SU-DHL-6 (cell line): ENCODE data around the gene RAB27B.

ENCODE experiments used
- H2AFZ ChIP-seq: fragments of 200-600 bp; sonication (generic); 2 replicates; pipeline ENCODE4 v1.6.1; 2014; ENCODE audit warnings: low read depth, mild to moderate bottlenecking, moderate library complexity, mixed read lengths, antibody characterized with exemption, low read length; ENCODE audit not compliant: severe bottlenecking
- H3F3A ChIP-seq: fragments of 200-600 bp; shearing (Covaris generic); 2 replicates; pipeline ENCODE4 v1.6.0; 2016; ENCODE audit warnings: antibody characterized with exemption, mild to moderate bottlenecking; ENCODE audit not compliant: insufficient read depth
- H3K27ac ChIP-seq: fragments of 200-600 bp; sonication (generic); 2 replicates; pipeline ENCODE4 v1.5.1; 2016; ENCODE audit warnings: low read depth, mild to moderate bottlenecking, low read length, moderate library complexity, mixed read lengths
- H3K27me3 ChIP-seq: fragments of 200-600 bp; sonication (generic), shearing (Covaris generic); 2 replicates; pipeline ENCODE4 v1.6.0; 2014; ENCODE audit warnings: mild to moderate bottlenecking, low read length
- H3K36me3 ChIP-seq: fragments of 200-600 bp; sonication (generic); 2 replicates; pipeline ENCODE4 v1.6.1; 2014; ENCODE audit warnings: mild to moderate bottlenecking, low read length, mixed read lengths
- H3K4me2 ChIP-seq: fragments of 300-600, 200-600 bp; shearing (Covaris generic), sonication (generic); 2 replicates; pipeline ENCODE4 v1.6.0; 2014; ENCODE audit warnings: low read length, low read depth, mild to moderate bottlenecking; ENCODE audit not compliant: poor library complexity, severe bottlenecking
- H3K4me3 ChIP-seq: fragments of 200-600 bp; sonication (generic); 2 replicates; pipeline ENCODE4 v1.5.1; 2014; ENCODE audit warnings: antibody characterized with exemption, low read length, mild to moderate bottlenecking, mixed read lengths; ENCODE audit not compliant: insufficient read depth, poor library complexity, severe bottlenecking
- H3K79me2 ChIP-seq: fragments of 200-600 bp; sonication (generic); 2 replicates; pipeline ENCODE4 v1.6.1; 2014; ENCODE audit warnings: mild to moderate bottlenecking, low read length, moderate library complexity; ENCODE audit not compliant: insufficient read depth
- H3K9ac ChIP-seq: fragments of 200-600 bp; sonication (generic); 2 replicates; pipeline ENCODE4 v1.7.0; 2014; ENCODE audit warnings: mild to moderate bottlenecking, low read length
- H3K9me2 ChIP-seq: fragments of 200-600 bp; sonication (generic); replicated peaks from 2 replicates; pipeline ENCODE4 v1.6.1; 2014; ENCODE audit warnings: low read length; ENCODE audit not compliant: insufficient read depth
- H3K9me3 ChIP-seq: fragments of 200-600 bp; sonication (generic); 2 replicates; pipeline ENCODE4 v1.6.1; 2014; ENCODE audit warnings: low read length, mixed read lengths; ENCODE audit not compliant: insufficient read depth
- H4K20me1 ChIP-seq: fragments of 200-600 bp; sonication (generic); 2 replicates; pipeline ENCODE4 v1.6.1; 2014; ENCODE audit warnings: low read depth, mild to moderate bottlenecking, antibody characterized with exemption, low read length, moderate library complexity, mixed read lengths
- CTCF ChIP-seq: fragments of 200-600 bp; sonication (generic); IDR thresholded peaks from one replicate; pipeline ENCODE4 v1.5.1; 2017; ENCODE audit warnings: antibody characterized with exemption, mild to moderate bottlenecking, low read length, moderate library complexity; ENCODE audit not compliant: insufficient read depth, poor library complexity, severe bottlenecking
- EZH2phosphoT487 ChIP-seq: fragments of 200-600 bp; sonication (generic), shearing (Covaris generic); conservative IDR thresholded peaks from 2 replicates; pipeline ENCODE4 v1.6.1; 2018; ENCODE audit warnings: mild to moderate bottlenecking, antibody characterized with exemption, low read length, moderate library complexity, mixed read lengths

RAB27B gene

GRCh38 chr18:54881229-54881768 is 53.0 kb downstream of the RAB27B start:
- Histone ChIP-seq H3K27ac (no peak overlapping the region), H3K79me2 (no peaks in the 10 kb centered on the region), H3K9me2 (no peaks in the 10 kb centered on the region), H3K4me3 (no peak overlapping the region), H4K20me1 (no peaks in the 10 kb centered on the region), H3K9me3 (no peaks in the 10 kb centered on the region), H3K9ac (no peak overlapping the region), H2AFZ (no peak overlapping the region), H3K36me3 (no peaks in the 10 kb centered on the region), H3K27me3 (no peaks in the 10 kb centered on the region), H3F3A (no peaks in the 10 kb centered on the region), H3K4me2 (no peak overlapping the region)
- TF ChIP-seq EZH2phosphoT487 (no peak), CTCF (no peak)

- Histone ChIP-seq H3K4me3 (no peak overlapping the region), H3K27me3 (no peaks in the 10 kb centered on the region), H3K9me3 (no peaks in the 10 kb centered on the region), H3K36me3 (no peaks in the 10 kb centered on the region), H3K79me2 (no peaks in the 10 kb centered on the region), H2AFZ (no peak overlapping the region), H3K4me2 (no peak overlapping the region), H4K20me1 (no peaks in the 10 kb centered on the region), H3K9ac (no peak overlapping the region), H3K27ac (no peak overlapping the region), H3F3A (no peaks in the 10 kb centered on the region), H3K9me2 (no peaks in the 10 kb centered on the region)
- TF ChIP-seq EZH2phosphoT487, result no peak
- TF ChIP-seq CTCF, result no peak
These were observed 54.0 kb downstream of the RAB27B start for GRCh38 chr18:54882318-54882717.

- Histone ChIP-seq H3K9me2 (no peaks in the 10 kb centered on the region), H3K4me3 (no peak overlapping the region), H3K79me2 (no peaks in the 10 kb centered on the region), H4K20me1 (no peaks in the 10 kb centered on the region), H3K9me3 (no peaks in the 10 kb centered on the region), H3K27ac (no peak overlapping the region), H3F3A (no peaks in the 10 kb centered on the region), H3K27me3 (no peaks in the 10 kb centered on the region), H2AFZ (no peak overlapping the region), H3K36me3 (no peaks in the 10 kb centered on the region), H3K9ac (no peak overlapping the region), H3K4me2 (no peak overlapping the region)
- TF ChIP-seq CTCF, result no peak
- no peak for TF ChIP-seq EZH2phosphoT487
These were observed 55.7 kb downstream of the RAB27B start for GRCh38 chr18:54883816-54884604.
